GM12872 (cell line): ENCODE data around the gene XRCC2.

Experiments used
- CTCF ChIP-seq: IDR thresholded peaks from 3 replicates; pipeline ENCODE4 v1.5.1; 2011; ENCODE audit warnings: low read depth, mild to moderate bottlenecking, low read length, moderate library complexity; ENCODE audit not compliant: insufficient read depth

XRCC2 gene

DNA sequence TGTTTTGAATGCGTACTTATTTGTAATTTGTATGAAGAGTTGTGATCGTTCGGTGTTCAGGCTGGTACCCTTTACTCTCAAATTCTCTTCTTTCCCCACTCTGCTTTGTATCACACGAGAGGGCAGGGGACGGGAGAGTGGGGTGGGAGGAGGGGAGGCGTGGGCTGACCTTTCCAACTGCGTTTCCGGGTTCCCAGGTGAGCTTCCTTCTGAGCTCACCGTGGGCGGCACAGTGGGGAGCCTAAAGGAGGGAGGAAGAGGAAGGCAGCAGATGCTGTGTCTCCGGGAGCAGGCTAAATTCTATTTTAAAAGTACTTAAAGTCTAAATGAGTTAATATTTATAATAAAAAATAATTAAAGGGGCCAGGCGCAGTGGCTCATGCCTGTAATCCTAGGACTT lies 7.4 kb upstream of the XRCC2 start:
- TF ChIP-seq CTCF, result no peak

- TF ChIP-seq CTCF, result no peak
Observed at GRCh38 chr7:152677808-152678670, 2.1 kb upstream of the XRCC2 start.

- TF ChIP-seq CTCF, result no peak
Observed at GRCh38 chr7:152674860-152675758, 832 bp downstream of the XRCC2 start.

- no peak for TF ChIP-seq CTCF
Observed at GRCh38 chr7:152673897-152674296, 2.0 kb downstream of the XRCC2 start.

DNA sequence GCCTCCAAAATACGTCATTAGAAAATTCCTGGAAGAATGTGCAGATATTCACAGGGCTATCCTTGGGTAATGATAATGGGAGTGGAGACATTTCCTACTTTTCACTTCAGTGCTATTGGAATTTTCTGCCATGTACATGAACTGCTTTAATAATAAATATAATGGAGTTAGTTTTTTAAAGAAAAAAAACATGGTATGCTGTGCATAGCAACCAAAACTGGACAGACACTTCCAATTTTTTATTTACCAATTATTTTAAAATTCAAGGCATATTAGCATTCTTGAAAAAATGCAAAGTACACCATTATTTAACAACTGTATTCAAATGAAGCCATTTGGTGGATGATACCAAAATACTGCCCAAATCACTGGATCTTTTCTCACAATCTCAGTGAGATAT lies 3.3 kb downstream of the XRCC2 start:
- TF ChIP-seq CTCF, result no peak

DNA sequence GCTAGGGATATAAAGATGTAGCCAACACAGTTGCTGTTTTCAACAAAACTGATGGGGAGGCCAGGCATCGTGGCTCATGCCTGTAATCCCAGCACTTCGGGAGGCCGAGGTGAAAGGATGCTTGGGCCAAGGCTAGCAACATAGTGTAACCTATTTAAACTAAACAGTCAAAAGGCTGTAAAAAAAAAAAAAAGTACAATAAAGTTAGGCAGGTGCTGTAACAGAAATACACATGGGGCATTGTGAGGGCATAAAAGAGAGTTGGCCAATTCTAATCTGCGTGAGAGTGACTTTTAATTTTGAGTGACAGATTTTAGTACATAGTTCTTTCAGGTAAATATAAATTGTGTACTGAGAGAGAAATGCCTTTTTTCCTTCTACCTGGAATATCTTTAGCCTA lies 6.2 kb downstream of the XRCC2 start:
- TF ChIP-seq CTCF, result no peak

GRCh38 chr7:152668975-152669374 lies 7.0 kb downstream of the XRCC2 start:
- TF ChIP-seq CTCF, result no peak
